Endothelial cell (in vitro differentiated cells): Measurements from ENCODE around the gene B4GALT2. TPM values are rescaled to one million over a fixed set of nuclear protein-coding genes. Genes with fewer than 3 reads are reported as not detected.

Experiments
- DNase-seq: peaks from one replicate; pipeline ENCODE4 v3.0.0; 2021; ENCODE audit warnings: low spot score
- H3K27ac Mint-ChIP-seq: one replicate; pipeline ENCODE4 v1.8.0; 2021; ENCODE audit warnings: mixed read lengths, inconsistent platforms; ENCODE audit not compliant: unreplicated experiment
- H3K27me3 Mint-ChIP-seq: one replicate; pipeline ENCODE4 v1.8.0; 2021; ENCODE audit warnings: mild to moderate bottlenecking, moderate library complexity, mixed read lengths, inconsistent platforms; ENCODE audit not compliant: unreplicated experiment
- H3K36me3 Mint-ChIP-seq: one replicate; pipeline ENCODE4 v1.8.0; 2021; ENCODE audit warnings: mild to moderate bottlenecking, low read depth, mixed read lengths, inconsistent platforms; ENCODE audit not compliant: unreplicated experiment
- H3K4me1 Mint-ChIP-seq: one replicate; pipeline ENCODE4 v1.8.0; 2021; ENCODE audit warnings: mild to moderate bottlenecking, mixed read lengths, inconsistent platforms; ENCODE audit not compliant: unreplicated experiment
- H3K4me3 Mint-ChIP-seq: one replicate; pipeline ENCODE4 v1.8.0; 2021; ENCODE audit warnings: mild to moderate bottlenecking, mixed read lengths, inconsistent platforms; ENCODE audit not compliant: unreplicated experiment
- H3K9me3 Mint-ChIP-seq: one replicate; pipeline ENCODE4 v1.8.0; 2021; ENCODE audit warnings: mixed read lengths, inconsistent platforms; ENCODE audit not compliant: unreplicated experiment
- CTCF ChIP-seq: fragments of 200-600 bp; sonication (generic); IDR thresholded peaks from one replicate; pipeline ENCODE4 v1.5.0; 2021; ENCODE audit warnings: antibody characterized with exemption; ENCODE audit not compliant: unreplicated experiment
- total RNA-seq: library from RNA; stranded (reverse); fragmentation: NEBNext Ultra II Directional; extraction: Animal tissue kit (Norgen Biotek cat#: 25700); gene quantifications from one replicate; pipeline ENCODE4 v1.2.1, GENCODE V29; 2021; ENCODE audit not compliant: unreplicated experiment

B4GALT2 gene
- total RNA-seq, 1 donor from 2014 or later = 35.4 TPM

DNA sequence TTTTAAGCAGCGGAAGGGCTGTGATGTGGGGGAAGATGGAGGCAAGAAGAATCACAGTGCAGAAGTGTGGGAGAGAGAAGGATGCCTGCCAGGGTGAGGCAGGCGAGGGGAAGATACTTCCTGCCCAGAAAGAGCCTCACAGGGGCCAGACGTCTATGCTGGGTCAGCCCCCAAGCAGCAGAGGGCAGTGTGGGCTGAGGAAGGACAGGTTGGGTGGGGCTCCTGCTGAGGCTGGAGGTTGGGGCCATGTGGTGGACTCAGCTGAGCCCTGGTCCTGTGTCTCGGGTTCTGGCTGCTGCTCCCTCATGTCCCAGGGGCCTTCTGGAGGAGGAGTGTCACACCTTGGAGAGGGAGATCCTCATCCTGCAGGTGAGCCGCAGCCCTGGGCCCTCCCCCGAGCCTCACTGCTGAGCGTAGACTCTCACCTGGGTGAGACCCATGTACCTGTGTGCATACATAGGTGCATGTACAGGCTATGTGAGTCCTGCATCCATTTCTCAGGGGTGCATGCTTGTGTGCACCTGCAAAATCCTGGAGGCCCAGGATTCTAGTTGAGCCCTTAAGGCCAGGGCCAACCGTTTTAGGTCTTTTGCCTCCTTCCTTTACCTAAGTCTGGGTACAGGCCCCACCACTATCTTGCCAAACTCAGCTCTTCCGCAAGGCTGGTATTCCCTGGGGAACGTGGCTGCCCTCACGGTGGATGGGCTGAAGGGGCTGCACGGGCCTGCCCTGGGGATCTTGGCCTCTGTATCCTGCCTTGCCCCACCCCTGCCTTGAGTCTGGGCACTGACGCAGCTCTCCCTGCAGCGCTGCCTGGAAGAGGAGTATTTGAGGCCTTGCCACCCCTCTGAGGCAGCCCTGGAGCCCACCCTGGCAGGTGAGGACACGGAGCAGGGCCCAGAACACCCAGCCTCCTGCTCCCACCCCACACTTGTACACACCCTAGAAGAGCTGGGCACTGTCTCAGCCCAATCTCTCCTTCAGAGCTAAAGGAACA lies 16.1 kb downstream of the B4GALT2 start:
- TF ChIP-seq CTCF = no peak
- peak overlapping the region; percentile 67 for H3K4me3 Mint-ChIP-seq
- DNase-seq = peak; percentile 47
- no peak overlapping the region for H3K27ac Mint-ChIP-seq
- H3K4me1 Mint-ChIP-seq = peaks cover 13% of the 10 kb centered on the region
- no peaks in the 10 kb centered on the region for H3K9me3 Mint-ChIP-seq
- H3K36me3 Mint-ChIP-seq = no peaks in the 10 kb centered on the region
- H3K27me3 Mint-ChIP-seq = peaks cover 3% of the 10 kb centered on the region

- no peak for DNase-seq
- no peak for TF ChIP-seq CTCF
- Mint-ChIP-seq H3K27ac (no peak overlapping the region), H3K4me1 (peaks cover 13% of the 10 kb centered on the region), H3K36me3 (no peaks in the 10 kb centered on the region), H3K9me3 (no peaks in the 10 kb centered on the region), H3K4me3 (no peak overlapping the region), H3K27me3 (peaks cover 3% of the 10 kb centered on the region)
These were observed 17.1 kb downstream of the B4GALT2 start for GRCh38 chr1:43995984-43996732.

GRCh38 chr1:43996733-43997115 lies 17.7 kb downstream of the B4GALT2 start:
- H3K9me3 Mint-ChIP-seq = no peaks in the 10 kb centered on the region
- no peak for DNase-seq
- TF ChIP-seq CTCF = no peak
- no peak overlapping the region for H3K4me3 Mint-ChIP-seq
- no peaks in the 10 kb centered on the region for H3K36me3 Mint-ChIP-seq
- peaks cover 13% of the 10 kb centered on the region for H3K4me1 Mint-ChIP-seq
- no peak overlapping the region for H3K27ac Mint-ChIP-seq
- peaks cover 3% of the 10 kb centered on the region for H3K27me3 Mint-ChIP-seq

- H3K4me3 Mint-ChIP-seq = no peak overlapping the region
- DNase-seq = no peak
- no peak overlapping the region for H3K27ac Mint-ChIP-seq
- peaks cover 8% of the 10 kb centered on the region for H3K4me1 Mint-ChIP-seq
- no peaks in the 10 kb centered on the region for H3K9me3 Mint-ChIP-seq
- peaks cover 3% of the 10 kb centered on the region for H3K27me3 Mint-ChIP-seq
- no peaks in the 10 kb centered on the region for H3K36me3 Mint-ChIP-seq
- TF ChIP-seq CTCF = no peak
These were observed 18.4 kb downstream of the B4GALT2 start for GRCh38 chr1:43997295-43997999.
